HUES6 (cell line): ENCODE results near the gene IDI1.
"Not testable (repeated sequence)": the region's sequence is repeated elsewhere in the genome, so short reads cannot be mapped to it uniquely, and the experiment has no call there.

Experiments used
- H3K27ac ChIP-seq: 2 replicates; pipeline ENCODE4 v1.7.0; 2013; ENCODE audit warnings: low read depth, mild to moderate bottlenecking, low read length, inconsistent platforms
- H3K27me3 ChIP-seq: 2 replicates; pipeline ENCODE4 v1.6.1; 2013; ENCODE audit warnings: low read length; ENCODE audit not compliant: control insufficient read depth, insufficient read depth
- H3K36me3 ChIP-seq: 2 replicates; pipeline ENCODE4 v1.6.1; 2013; ENCODE audit warnings: low read length; ENCODE audit not compliant: control insufficient read depth, insufficient read depth
- H3K4me1 ChIP-seq: 2 replicates; pipeline ENCODE4 v1.6.1; 2013; ENCODE audit warnings: low read length; ENCODE audit not compliant: control insufficient read depth, insufficient read depth
- H3K4me3 ChIP-seq: 2 replicates; pipeline ENCODE4 v1.5.1; 2013; ENCODE audit warnings: low read depth, low read length
- H3K9ac ChIP-seq: one replicate; pipeline ENCODE4 v1.6.1; 2013; ENCODE audit warnings: mild to moderate bottlenecking, low read length
- H3K9me3 ChIP-seq: 2 replicates; pipeline ENCODE4 v1.6.1; 2013; ENCODE audit warnings: low read depth, low read length; ENCODE audit not compliant: control insufficient read depth, insufficient read depth

The IDI1 gene

GRCh38 chr10:1084011-1084950, 35.4 kb upstream of the IDI1 start:
- Histone ChIP-seq H3K36me3 (peaks cover 79% of the 10 kb centered on the region), H3K9me3 (no peaks in the 10 kb centered on the region), H3K27me3 (no peaks in the 10 kb centered on the region), H3K27ac (no peak overlapping the region), H3K4me1 (peaks cover 5% of the 10 kb centered on the region; the same call in 1 of the 2 replicates), H3K9ac (no peak overlapping the region), H3K4me3 (no peak overlapping the region)

DNA sequence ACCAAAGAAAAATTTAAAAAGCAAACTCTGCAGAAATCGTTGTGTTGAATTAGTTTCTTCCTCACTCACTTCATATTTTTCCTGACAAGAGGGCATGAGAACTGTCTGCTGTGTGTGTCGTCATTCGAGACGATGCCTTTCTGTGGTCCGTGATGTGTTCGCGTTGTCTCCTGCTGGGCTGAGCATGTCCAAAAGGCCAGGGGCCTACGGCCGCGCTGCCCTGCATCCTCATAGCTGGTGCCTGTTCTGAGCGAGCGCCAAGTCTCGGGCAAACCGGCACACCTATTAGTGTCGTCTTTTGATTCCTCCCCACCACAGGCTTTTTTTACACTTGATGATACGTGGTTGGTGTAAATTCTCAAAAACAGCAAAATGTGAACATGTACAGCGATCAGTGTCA, 34.7 kb upstream of the IDI1 start:
- H3K27me3 ChIP-seq = no peaks in the 10 kb centered on the region
- no peaks in the 10 kb centered on the region for H3K4me1 ChIP-seq
- H3K4me3 ChIP-seq = no peak overlapping the region
- no peak overlapping the region for H3K27ac ChIP-seq
- no peaks in the 10 kb centered on the region for H3K9me3 ChIP-seq
- peaks cover 78% of the 10 kb centered on the region for H3K36me3 ChIP-seq
- no peak overlapping the region for H3K9ac ChIP-seq

DNA sequence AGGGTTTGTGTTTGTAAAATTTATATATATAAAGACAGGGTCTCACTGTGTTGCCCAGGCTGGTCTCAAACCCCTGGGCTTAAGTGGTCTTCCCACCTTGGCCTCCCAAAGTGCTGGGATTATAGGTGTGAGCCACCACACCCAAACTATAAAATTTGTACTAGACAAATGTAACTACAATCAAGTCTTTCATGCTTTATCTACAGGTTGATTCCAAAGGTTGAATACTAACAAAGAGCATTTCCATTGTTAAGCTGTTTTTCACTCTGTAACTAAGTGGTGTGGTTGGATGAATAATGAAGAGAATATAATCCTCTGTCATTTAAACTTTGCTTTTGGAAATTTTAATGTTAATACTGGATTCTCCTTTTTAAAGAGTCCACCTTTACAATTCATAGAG, 29.7 kb upstream of the IDI1 start:
- Histone ChIP-seq H3K27me3 (no peaks in the 10 kb centered on the region), H3K36me3 (peaks cover 47% of the 10 kb centered on the region), H3K9me3 (no peaks in the 10 kb centered on the region)

GRCh38 chr10:1074748-1075308, 25.9 kb upstream of the IDI1 start:
- Histone ChIP-seq H3K4me3 (no peak overlapping the region), H3K4me1 (peaks cover 8% of the 10 kb centered on the region), H3K27ac (no peak overlapping the region), H3K9me3 (no peaks in the 10 kb centered on the region), H3K9ac (no peak overlapping the region), H3K27me3 (no peaks in the 10 kb centered on the region), H3K36me3 (peaks cover 29% of the 10 kb centered on the region)

More for the DNA sequence above, 29.7 kb upstream of the IDI1 start:
- no peak overlapping the region for H3K4me3 ChIP-seq
- H3K9ac ChIP-seq = no peak overlapping the region
- no peaks in the 10 kb centered on the region for H3K4me1 ChIP-seq
- no peak overlapping the region for H3K27ac ChIP-seq

GRCh38 chr10:1074052-1074747, 25.3 kb upstream of the IDI1 start:
- H3K27me3 ChIP-seq = no peaks in the 10 kb centered on the region
- H3K9ac ChIP-seq = no peak overlapping the region
- no peaks in the 10 kb centered on the region for H3K9me3 ChIP-seq
- H3K4me1 ChIP-seq = peaks cover 8% of the 10 kb centered on the region
- H3K36me3 ChIP-seq = peaks cover 23% of the 10 kb centered on the region
- H3K4me3 ChIP-seq = no peak overlapping the region
- no peak overlapping the region for H3K27ac ChIP-seq

- Histone ChIP-seq H3K4me3 (no peak overlapping the region), H3K27ac (no peak overlapping the region), H3K36me3 (peaks cover 15% of the 10 kb centered on the region), H3K27me3 (no peaks in the 10 kb centered on the region), H3K4me1 (peaks cover 8% of the 10 kb centered on the region), H3K9me3 (no peaks in the 10 kb centered on the region), H3K9ac (no peak overlapping the region)
Measured at GRCh38 chr10:1070919-1071318, 22.0 kb upstream of the IDI1 start.

- Histone ChIP-seq H3K36me3 (peaks cover 12% of the 10 kb centered on the region), H3K4me3 (no peak overlapping the region), H3K9ac (no peak overlapping the region), H3K4me1 (peaks cover 8% of the 10 kb centered on the region), H3K27me3 (no peaks in the 10 kb centered on the region), H3K27ac (no peak overlapping the region), H3K9me3 (no peaks in the 10 kb centered on the region)
Measured at GRCh38 chr10:1068380-1069361, 19.8 kb upstream of the IDI1 start.

DNA sequence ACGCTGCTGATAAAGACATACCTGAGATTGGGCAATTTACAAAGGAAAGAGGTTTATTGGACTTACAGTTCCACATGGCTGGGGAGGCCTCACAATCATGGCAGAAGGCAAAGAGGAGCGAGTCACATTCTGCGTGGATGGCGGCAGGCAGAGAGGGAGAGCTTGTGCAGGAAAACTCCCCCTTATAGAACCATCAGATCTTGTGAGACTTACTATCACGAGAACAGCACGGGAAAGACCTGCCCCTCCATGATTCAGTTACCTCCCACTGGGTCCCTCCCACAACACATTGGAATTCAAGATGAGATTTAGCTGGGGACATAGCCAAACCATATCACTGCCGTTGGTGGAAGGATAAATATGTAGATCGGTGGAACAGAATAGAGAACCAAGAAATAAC, 17.8 kb upstream of the IDI1 start:
- not testable (repeated sequence) for H3K27ac ChIP-seq, H3K27me3 ChIP-seq, H3K4me3 ChIP-seq, H3K9me3 ChIP-seq, H3K36me3 ChIP-seq, H3K9ac ChIP-seq, H3K4me1 ChIP-seq

- Histone ChIP-seq H3K4me1 (no peaks in the 10 kb centered on the region; the same call in 1 of the 2 replicates), H3K36me3 (peaks cover 7% of the 10 kb centered on the region), H3K27ac (no peak overlapping the region), H3K9ac (no peak overlapping the region), H3K4me3 (no peak overlapping the region), H3K9me3 (no peaks in the 10 kb centered on the region), H3K27me3 (no peaks in the 10 kb centered on the region)
Measured at GRCh38 chr10:1064964-1065247, 16.0 kb upstream of the IDI1 start.

GRCh38 chr10:1063232-1063865, 14.4 kb upstream of the IDI1 start:
- no peaks in the 10 kb centered on the region; the same call in 1 of the 2 replicates for H3K4me1 ChIP-seq
- no peak overlapping the region for H3K27ac ChIP-seq
- H3K9ac ChIP-seq = no peak overlapping the region
- H3K36me3 ChIP-seq = peaks cover 7% of the 10 kb centered on the region
- H3K27me3 ChIP-seq = no peaks in the 10 kb centered on the region
- no peak overlapping the region for H3K4me3 ChIP-seq
- no peaks in the 10 kb centered on the region for H3K9me3 ChIP-seq
